Jurkat, Clone E6-1 (cell line): Measurements from ENCODE around the gene RFTN2.
"Not testable (repeated sequence)": the region's sequence is repeated elsewhere in the genome, so short reads cannot be mapped to it uniquely, and the experiment has no call there.

Experiments used
- DNase-seq: peaks from one replicate; pipeline ENCODE4 v3.0.0-alpha.2; 2011; ENCODE audit warnings: low read depth, low spot score
- H3K4me3 ChIP-seq: 2 replicates; pipeline ENCODE4 v1.5.1; 2011; ENCODE audit warnings: mild to moderate bottlenecking, low read length, control low read depth, moderate library complexity

Gene RFTN2

GRCh38 chr2:197571627-197572271, 103.6 kb downstream of the RFTN2 start:
- no peak overlapping the region for H3K4me3 ChIP-seq
- no peak for DNase-seq

- no peak for DNase-seq
- no peak overlapping the region for H3K4me3 ChIP-seq
Observed at GRCh38 chr2:197560146-197560665, 115.2 kb downstream of the RFTN2 start.

GRCh38 chr2:197559681-197560080, 115.7 kb downstream of the RFTN2 start:
- DNase-seq, result no peak
- no peak overlapping the region for H3K4me3 ChIP-seq

GRCh38 chr2:197558393-197558792, 117.0 kb downstream of the RFTN2 start:
- DNase-seq, result no peak
- H3K4me3 ChIP-seq, result no peak overlapping the region

- DNase-seq, result no peak
- no peak overlapping the region for H3K4me3 ChIP-seq
Observed at GRCh38 chr2:197556456-197556855, 118.9 kb downstream of the RFTN2 start.

- no peak for DNase-seq
- H3K4me3 ChIP-seq, result no peak overlapping the region
Observed at GRCh38 chr2:197555467-197555866, 119.9 kb downstream of the RFTN2 start.

GRCh38 chr2:197551260-197551659, 124.1 kb downstream of the RFTN2 start:
- not testable (repeated sequence) for DNase-seq, H3K4me3 ChIP-seq

GRCh38 chr2:197548582-197548981, 126.8 kb downstream of the RFTN2 start:
- no peak for DNase-seq
- H3K4me3 ChIP-seq, result no peak overlapping the region

- DNase-seq, result no peak
- H3K4me3 ChIP-seq, result no peak overlapping the region
Observed at GRCh38 chr2:197547163-197547900, 128.1 kb downstream of the RFTN2 start.

GRCh38 chr2:197543206-197543605, 132.2 kb downstream of the RFTN2 start:
- DNase-seq, result no peak
- H3K4me3 ChIP-seq, result no peak overlapping the region

GRCh38 chr2:197539734-197540133, 135.7 kb downstream of the RFTN2 start:
- no peak overlapping the region for H3K4me3 ChIP-seq
- no peak for DNase-seq

- no peak for DNase-seq
- no peak overlapping the region for H3K4me3 ChIP-seq
Observed at GRCh38 chr2:197538412-197538811, 137.0 kb downstream of the RFTN2 start.
